Bone marrow (tissue), 2 donors: Measurements from ENCODE around the gene PRKAB2.
A peak's percentile ranks its signal among the peaks of the same experiment; 100 is the strongest.
"Not testable (repeated sequence)": the region's sequence is repeated elsewhere in the genome, so short reads cannot be mapped to it uniquely, and the experiment has no call there.

Source experiments
- DNase-seq, 2 donors: peaks; one replicate each; lab custom pipeline; 2025; lab: John Stamatoyannopoulos, UW

PRKAB2 gene

DNA sequence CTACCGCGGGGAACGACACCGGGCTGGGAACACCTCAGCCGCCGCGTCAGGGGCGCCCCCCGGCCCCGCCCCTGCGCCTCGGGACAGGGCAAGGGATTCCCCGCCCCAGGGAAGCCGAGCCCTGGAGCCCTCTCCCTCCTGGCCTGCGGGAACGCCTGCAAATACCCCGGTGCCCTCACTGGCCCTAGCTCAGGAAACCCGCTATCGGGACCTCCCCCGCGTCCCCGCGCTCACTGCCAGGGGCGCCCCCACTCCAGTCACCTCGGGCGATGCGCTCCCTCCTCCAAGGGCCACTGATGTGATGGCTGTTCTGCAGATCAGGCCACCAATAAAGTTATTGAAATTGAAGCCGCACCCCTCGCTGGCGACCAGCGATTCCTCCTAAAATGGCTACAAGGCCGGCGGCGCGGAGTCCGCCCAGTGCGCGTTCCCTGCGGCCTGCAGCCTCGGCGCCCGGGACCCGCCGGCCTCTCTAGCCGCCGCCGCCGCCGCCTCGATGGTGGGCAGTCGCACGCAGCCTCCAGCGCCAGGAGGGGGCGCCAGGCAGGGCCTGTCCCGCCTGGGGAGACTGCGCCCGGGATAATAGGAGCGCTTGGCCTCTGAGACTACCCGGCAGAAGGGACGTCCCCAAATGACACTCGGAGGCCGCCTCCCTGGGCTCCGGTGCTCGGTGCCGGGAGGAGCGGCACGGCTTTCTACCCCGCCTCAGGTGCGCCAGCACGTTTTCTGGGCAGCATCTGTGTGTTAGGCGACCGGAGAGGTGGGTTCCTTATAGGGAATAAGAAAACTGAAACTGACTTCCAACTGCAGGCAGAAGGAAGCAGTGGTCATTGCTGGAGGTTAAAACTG lies at the start of gene PRKAB2:
PRKAB2 (minus strand) TSS at position 303 of the 849 bp plus-strand sequence. CDS start 326 bp downstream, outside the sequence.
- DNase-seq: peak; percentile 84 to 91

DNA sequence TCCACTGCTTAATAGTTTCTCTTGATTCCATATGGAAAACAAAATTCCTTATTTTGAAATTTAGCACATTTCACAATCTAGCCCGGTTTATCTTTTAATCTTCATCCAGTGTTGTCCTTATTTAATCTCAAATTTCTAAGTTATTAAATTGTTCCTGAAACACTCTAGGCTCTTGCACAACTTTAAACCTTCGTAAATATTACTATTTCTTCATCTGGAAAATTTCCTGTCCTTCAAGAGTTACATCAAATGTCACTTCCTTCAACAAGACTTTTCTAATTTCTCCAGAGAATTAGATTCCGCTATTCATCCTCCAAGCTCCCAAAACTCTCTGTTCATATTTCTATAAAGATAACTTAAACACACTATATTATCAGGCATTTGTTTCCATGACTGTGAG lies 46.3 kb upstream of the PRKAB2 start:
- DNase-seq: no peak

DNA sequence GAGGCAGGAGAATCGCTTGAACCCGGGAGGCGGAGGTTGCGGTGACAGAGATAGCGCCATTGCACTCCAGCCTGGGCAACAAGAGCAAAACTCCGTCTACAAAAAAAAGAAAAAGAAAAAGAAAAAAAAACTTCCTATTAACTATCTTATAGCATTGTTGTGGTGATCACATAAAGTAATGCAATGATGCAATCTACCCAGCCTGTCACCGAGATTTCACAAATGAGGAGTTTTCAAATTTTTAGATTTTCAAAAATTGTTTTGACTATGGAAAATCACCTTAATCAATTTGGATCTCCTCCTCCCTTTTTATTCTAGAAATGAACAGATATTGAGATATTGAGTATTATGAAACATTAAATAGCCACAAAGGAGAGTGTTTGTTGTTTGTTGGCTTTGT lies 44.9 kb upstream of the PRKAB2 start:
- DNase-seq: no peak

- no peak for DNase-seq
These were observed 43.9 kb upstream of the PRKAB2 start for GRCh38 chr1:147216124-147216523.

DNA sequence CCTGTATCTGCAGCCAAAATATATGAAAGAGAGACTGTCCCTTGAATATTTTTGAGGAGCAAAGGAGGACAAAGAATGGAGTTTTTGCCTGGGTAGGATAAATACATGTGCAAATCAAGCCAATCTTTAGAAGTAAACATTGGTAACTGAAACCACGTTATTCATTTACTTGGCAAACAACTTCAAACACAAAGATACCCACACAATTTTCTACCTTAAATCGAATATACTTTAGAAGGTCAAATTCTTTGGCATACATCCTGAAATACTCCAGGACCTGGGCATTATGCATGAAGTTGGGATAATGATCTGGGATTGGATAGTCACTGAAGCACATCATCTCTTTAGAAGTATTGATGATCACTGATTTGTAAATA lies 43.3 kb upstream of the PRKAB2 start:
- no peak for DNase-seq

DNA sequence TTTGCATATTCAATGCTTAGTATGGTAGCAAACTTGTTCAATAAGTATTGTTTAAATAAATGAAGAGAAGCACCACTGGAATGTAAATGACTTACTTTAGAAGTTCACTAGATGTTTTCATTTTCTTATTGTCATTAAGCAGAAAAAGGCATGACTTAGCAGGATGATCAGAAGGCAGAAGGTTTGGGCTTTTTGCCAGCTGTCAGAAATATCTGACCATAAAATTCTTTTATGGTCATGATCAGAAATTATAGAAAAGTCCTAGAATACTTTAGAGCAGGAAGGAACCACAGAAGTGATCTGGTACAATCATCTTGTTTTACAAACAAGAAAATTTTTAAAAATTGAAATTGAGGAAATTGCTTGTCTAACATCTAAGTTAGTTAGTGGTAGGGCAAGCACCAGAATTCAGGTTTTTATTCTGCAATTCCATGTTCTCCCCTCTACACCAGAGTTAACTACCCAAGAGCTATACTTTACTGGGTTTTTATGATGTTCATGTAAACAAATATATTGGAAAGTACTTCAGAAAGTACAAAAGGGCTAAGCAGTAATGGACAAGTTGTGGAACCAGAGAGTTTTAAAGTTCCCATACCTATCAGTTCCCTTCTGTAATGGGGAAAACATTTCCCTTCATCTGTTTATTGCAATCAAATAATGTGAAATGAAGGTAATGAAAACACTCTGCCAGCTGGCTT lies 42.7 kb upstream of the PRKAB2 start:
- peak in 1 of 2 donors; percentile 18 for DNase-seq

- DNase-seq: no peak
These were observed 42.1 kb upstream of the PRKAB2 start for GRCh38 chr1:147214325-147214724.

- DNase-seq: no peak
These were observed 41.0 kb upstream of the PRKAB2 start for GRCh38 chr1:147213271-147213670.

DNA sequence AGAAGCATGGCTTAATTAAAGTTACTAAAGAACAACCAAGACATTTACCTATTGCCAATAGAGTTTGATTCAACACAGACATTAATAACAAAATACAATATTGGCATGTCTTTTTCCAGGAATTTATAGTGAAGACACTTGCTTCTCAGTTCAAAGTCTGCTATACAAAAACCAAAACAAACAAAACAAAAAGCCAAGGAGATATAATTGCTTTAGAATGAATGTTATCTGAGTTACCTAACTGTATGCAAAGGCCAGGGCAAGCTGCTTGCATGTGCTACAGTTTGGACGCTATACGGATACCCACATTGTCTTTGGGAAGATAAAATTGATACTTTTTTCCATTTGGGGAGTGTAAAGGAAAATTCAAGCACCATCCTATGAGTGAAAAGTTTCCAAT lies 39.3 kb upstream of the PRKAB2 start:
- DNase-seq: no peak

- no peak for DNase-seq
These were observed 38.7 kb upstream of the PRKAB2 start for GRCh38 chr1:147210987-147211386.

DNA sequence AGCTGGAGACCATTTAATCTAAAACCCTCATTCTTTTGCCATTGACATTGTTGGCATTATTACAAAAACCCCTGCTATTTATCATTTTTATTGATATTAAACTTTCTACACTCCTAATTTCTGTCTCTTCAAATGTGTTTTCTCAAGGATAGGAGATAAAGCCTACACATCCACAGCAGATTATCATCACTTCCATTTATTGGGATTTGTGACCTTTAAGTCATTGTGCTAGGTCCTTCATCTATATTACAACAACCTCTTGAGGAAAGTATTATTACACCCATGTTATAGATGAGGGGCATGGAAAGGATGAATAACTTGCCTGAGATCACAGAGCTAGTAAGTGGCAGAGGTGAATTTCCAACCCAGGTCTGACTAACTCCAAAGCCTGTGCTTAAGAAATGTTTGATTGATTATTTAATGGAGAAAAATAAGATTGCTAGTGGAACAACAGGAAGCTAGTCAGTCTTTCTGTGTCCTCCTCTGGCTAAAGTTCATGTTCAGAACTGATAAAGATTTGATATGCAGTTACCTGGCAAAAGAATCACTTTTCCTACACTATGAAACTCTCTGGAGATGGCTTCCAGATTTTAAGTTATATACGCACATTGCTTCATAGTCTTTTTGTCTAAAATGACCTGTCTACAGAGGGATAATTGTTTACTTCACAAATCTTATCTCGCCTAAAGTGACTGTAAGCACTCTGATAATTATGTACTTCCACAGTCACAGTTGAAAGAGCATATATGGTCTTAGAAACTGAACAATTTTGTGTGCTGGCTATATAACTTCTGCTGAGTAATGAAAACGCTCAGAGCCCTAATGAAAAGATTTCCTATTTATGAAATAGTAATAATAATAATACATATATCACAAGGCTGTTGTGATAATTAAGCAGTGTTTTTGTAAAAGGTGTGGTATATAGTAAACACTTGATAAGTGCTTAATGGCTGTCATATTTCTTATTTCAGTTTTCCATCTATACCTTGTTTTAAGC lies 37.9 kb upstream of the PRKAB2 start:
- DNase-seq: no peak

DNA sequence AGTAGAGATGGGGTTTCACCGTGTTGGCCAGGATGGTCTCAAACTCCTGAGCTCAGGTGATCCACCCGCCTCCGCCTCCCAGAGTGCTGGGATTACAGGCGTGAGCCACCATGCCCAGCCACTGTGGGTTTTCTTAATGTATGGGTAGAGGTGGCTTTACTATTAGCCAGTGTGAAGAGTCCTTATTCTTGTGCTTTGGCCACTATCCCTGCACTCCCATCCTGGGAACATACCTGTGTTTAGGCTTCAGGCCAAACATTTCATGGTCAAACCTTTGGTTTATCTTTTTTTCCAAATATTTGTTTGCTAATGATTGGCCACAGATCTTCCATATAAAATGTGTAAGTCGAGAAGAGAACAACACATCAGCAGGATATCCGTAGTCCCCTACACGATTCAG lies 36.3 kb upstream of the PRKAB2 start:
- no peak for DNase-seq

GRCh38 chr1:147207192-147207591 lies 34.9 kb upstream of the PRKAB2 start:
- DNase-seq: no peak

- no peak for DNase-seq
These were observed 31.8 kb upstream of the PRKAB2 start for GRCh38 chr1:147204080-147204479.

- no peak for DNase-seq
These were observed 30.3 kb upstream of the PRKAB2 start for GRCh38 chr1:147202576-147202975.

DNA sequence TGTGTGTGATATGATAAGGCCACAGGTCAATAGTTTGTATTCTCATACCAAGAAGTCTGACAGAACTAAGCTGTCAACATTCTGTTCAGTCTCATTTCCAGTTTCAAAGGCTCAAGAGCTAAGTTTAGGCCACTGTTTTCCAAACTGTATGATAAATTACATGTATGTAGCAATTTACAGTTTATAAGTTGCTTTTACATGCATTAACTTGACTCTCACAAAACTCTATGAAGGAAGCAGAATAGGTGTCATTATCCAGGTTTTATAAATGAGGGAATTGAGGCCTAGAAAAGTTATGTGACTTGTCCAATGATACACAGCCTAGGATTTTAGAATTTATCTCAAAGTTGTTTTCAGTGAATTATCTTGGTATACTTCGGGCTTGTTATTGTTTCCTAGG lies 29.5 kb upstream of the PRKAB2 start:
- DNase-seq: no peak

GRCh38 chr1:147201276-147201675 lies 29.0 kb upstream of the PRKAB2 start:
- DNase-seq: no peak

DNA sequence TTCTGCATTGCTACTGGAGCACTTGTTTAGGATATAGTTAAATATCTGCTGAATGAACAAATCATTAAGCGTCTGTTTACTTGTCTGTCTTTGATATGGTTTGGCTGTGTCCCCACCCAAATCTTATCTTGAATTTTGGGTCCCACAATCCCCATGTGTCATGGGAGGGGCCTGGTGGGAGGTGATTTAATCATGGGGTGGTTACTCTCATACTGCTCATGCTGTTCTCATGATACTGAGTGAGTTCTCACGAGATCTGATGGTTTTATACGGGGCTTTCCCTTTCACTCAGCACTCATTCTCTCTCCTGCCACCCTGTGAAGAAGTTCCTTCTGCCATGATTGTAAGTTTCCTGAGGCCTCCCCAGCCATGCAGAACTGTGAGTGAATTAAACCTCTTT lies 25.1 kb upstream of the PRKAB2 start:
- DNase-seq: not testable (repeated sequence)

- DNase-seq: no peak
These were observed 17.2 kb upstream of the PRKAB2 start for GRCh38 chr1:147189514-147189913.

- DNase-seq: no peak
These were observed 13.2 kb upstream of the PRKAB2 start for GRCh38 chr1:147185432-147185831.

DNA sequence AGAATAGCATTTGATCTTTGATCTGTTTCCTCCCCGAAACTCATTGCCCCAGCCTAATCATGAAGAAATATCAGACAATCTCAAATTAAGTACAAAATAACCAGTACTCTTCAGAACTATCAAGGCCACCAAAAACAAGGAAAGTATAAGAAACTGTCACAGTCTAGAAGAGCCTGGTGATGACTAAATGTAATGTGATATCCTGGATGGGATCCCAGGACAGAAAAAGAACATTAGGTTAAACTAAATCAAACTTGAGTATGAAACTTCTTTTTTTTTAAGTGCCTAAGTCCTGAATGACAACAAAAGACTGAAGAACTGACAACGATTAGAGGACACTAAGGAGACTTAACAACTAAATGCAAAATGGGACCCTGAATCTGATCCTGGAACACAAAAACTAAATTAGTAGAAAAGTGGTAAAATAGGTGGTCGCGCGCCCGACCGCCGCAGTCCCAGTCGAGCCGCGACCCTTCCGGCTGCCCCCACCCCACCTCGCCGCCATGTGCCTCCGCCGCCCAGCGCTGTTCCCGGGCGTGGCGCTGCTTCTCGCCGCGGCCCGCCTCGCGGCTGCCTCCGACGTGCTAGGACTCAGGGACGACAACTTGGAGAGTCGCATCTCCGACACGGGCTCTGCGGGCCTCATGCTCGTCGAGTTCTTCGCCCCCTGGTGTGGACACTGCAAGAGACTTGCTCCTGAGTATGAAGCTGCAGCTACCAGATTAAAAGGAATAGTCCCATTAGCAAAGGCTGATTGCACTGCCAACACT lies 5.5 kb upstream of the PRKAB2 start:
- DNase-seq: no peak
